Vagina (tissue), 2 donors: ENCODE data around the gene TULP1. TPM values are rescaled to one million over a fixed set of nuclear protein-coding genes. Genes with fewer than 3 reads are reported as not detected.
A peak's percentile ranks its signal among the peaks of the same experiment; 100 is the strongest.

Experiments
- DNase-seq, 2 donors: peaks; one replicate each; pipeline ENCODE4 v3.0.0-alpha.2; 2017; ENCODE audit errors: extremely low spot score in 2 of 2
- H3K27ac ChIP-seq: fragments of 200-600 bp; sonication (generic); one replicate; pipeline ENCODE4 v1.5.1; 2019
- H3K27me3 ChIP-seq: fragments of 200-600 bp; sonication (generic); one replicate; pipeline ENCODE4 v1.5.1; 2019
- H3K36me3 ChIP-seq, 2 donors: fragments of 200-600 bp; sonication (generic); one replicate each; pipeline ENCODE4 v1.5.1; 2017 to 2019
- H3K4me1 ChIP-seq: fragments of 200-600 bp; sonication (generic); one replicate; pipeline ENCODE4 v1.5.1; 2019
- H3K4me3 ChIP-seq, 2 donors: fragments of 200-600 bp; sonication (generic); 1 replicate in 1 of 2; 2 replicates in 1 of 2; pipeline ENCODE4 v1.5.1; 2016 to 2019
- H3K9me3 ChIP-seq: fragments of 200-600 bp; sonication (generic); one replicate; pipeline ENCODE4 v1.5.1; 2019
- POLR2A ChIP-seq, 2 donors: fragments of 450-650 bp; IDR thresholded peaks; one replicate each; pipeline ENCODE4 v1.6.1; 2017; ENCODE audit warnings: antibody characterized with exemption in 2 of 2, mild to moderate bottlenecking in 2 of 2, moderate library complexity in 2 of 2
- POLR2AphosphoS5 ChIP-seq, 2 donors: sonication (generic); formaldehyde crosslinking; IDR thresholded peaks; one replicate each; pipeline ENCODE4 v1.9.0; 2017; ENCODE audit warnings: antibody characterized with exemption in 2 of 2, mild to moderate bottlenecking in 2 of 2, low read depth in 1 of 2; ENCODE audit not compliant: insufficient read depth in 1 of 2
- intact Hi-C: fragments of 100-400 bp; cut with DNase I; formaldehyde crosslinking; loops from one replicate; pipeline ENCODE4 v1.15.1; 2023
- total RNA-seq: library from RNA; depleted of rRNA; stranded (reverse); fragments of >200 nt; gene quantifications from one replicate; pipeline ENCODE4 v1.2.3, GENCODE V29; 2016
- TF ChIP-seq, protein P1 (sequence below), 3 experiments: fragments of 450-650 bp in 2 of 3; fragments of 200-600 bp in 1 of 3; sonication (generic) in 1 of 3; IDR thresholded peaks; one replicate each; pipeline ENCODE4 v1.5.1; 2017 to 2019; ENCODE audit warnings: antibody characterized with exemption in 3 of 3, mild to moderate bottlenecking in 2 of 3, moderate library complexity in 2 of 3

Gene TULP1
- not detected for total RNA-seq

- Histone ChIP-seq H3K4me3 (peak within 1 kb of the TSS; percentile 31 to 41), H3K27ac (no peak within 1 kb of the TSS), H3K36me3 (no peaks in the 10 kb centered on the region), H3K9me3 (no peaks in the 10 kb centered on the region), H3K4me1 (peaks cover 15% of the 10 kb centered on the region), H3K27me3 (no peaks in the 10 kb centered on the region)
- no peak for TF ChIP-seq POLR2A (IDR thresholded peaks at IDR 0.05)
- TF ChIP-seq, protein P1, sequence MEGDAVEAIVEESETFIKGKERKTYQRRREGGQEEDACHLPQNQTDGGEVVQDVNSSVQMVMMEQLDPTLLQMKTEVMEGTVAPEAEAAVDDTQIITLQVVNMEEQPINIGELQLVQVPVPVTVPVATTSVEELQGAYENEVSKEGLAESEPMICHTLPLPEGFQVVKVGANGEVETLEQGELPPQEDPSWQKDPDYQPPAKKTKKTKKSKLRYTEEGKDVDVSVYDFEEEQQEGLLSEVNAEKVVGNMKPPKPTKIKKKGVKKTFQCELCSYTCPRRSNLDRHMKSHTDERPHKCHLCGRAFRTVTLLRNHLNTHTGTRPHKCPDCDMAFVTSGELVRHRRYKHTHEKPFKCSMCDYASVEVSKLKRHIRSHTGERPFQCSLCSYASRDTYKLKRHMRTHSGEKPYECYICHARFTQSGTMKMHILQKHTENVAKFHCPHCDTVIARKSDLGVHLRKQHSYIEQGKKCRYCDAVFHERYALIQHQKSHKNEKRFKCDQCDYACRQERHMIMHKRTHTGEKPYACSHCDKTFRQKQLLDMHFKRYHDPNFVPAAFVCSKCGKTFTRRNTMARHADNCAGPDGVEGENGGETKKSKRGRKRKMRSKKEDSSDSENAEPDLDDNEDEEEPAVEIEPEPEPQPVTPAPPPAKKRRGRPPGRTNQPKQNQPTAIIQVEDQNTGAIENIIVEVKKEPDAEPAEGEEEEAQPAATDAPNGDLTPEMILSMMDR (IDR thresholded peaks at IDR 0.05), result no peak
- no peak for TF ChIP-seq POLR2AphosphoS5 (IDR thresholded peaks at IDR 0.05; ENCODE audit: insufficient read depth in 1 of 2, low read depth in 1 of 2)
- no peak for DNase-seq
- intact Hi-C loops, result no loop called here
Measured at GRCh38 chr6:35512740-35513139, at the start of gene TULP1. Gene TULP1, minus strand, starts transcription at chr6:35512896. Its CDS starts 38 bp downstream, at chr6:35512858.

- H3K36me3 ChIP-seq, result no peaks in the 10 kb centered on the region
- H3K4me3 ChIP-seq, result no peak overlapping the region
- no peaks in the 10 kb centered on the region for H3K9me3 ChIP-seq
- no peaks in the 10 kb centered on the region for H3K27me3 ChIP-seq
- no peak for DNase-seq
- no peaks in the 10 kb centered on the region for H3K4me1 ChIP-seq
- TF ChIP-seq, protein P1 (IDR thresholded peaks at IDR 0.05), result no peak
- TF ChIP-seq POLR2AphosphoS5 (IDR thresholded peaks at IDR 0.05; ENCODE audit: insufficient read depth in 1 of 2, low read depth in 1 of 2) (no peak), POLR2A (IDR thresholded peaks at IDR 0.05) (no peak)
- H3K27ac ChIP-seq, result no peak overlapping the region
- intact Hi-C loops, result no loop called here
Measured at GRCh38 chr6:35562060-35562459, 49.4 kb upstream of the TULP1 start.

DNA sequence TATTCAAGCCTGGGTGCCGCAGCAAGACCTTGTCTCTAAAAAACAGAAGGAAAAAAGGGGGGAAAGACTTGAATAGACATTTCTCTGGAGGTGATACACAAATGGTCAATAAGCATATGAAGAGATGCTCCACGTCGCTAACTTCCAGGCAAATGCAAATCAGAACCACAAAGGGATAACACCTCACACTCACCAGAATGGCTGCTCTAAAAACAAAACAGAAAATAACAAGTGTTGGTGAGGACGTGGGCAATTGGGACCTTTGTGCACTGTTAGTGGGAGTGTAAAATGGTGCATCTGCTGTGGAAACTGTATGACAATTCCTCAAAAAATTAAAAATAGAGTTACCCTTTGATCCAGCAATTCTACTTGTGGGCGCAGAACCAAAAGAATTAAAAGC lies 48.4 kb upstream of the TULP1 start:
- no peaks in the 10 kb centered on the region for H3K36me3 ChIP-seq
- TF ChIP-seq, protein P1 (IDR thresholded peaks at IDR 0.05), result no peak
- TF ChIP-seq POLR2A (IDR thresholded peaks at IDR 0.05) (no peak), POLR2AphosphoS5 (IDR thresholded peaks at IDR 0.05; ENCODE audit: insufficient read depth in 1 of 2, low read depth in 1 of 2) (no peak)
- H3K9me3 ChIP-seq, result no peaks in the 10 kb centered on the region
- no peak overlapping the region for H3K4me3 ChIP-seq
- no peaks in the 10 kb centered on the region for H3K4me1 ChIP-seq
- no peaks in the 10 kb centered on the region for H3K27me3 ChIP-seq
- intact Hi-C loops, result no loop called here
- H3K27ac ChIP-seq, result no peak overlapping the region
- DNase-seq, result no peak

GRCh38 chr6:35558571-35558970 lies 45.9 kb upstream of the TULP1 start:
- Histone ChIP-seq H3K27me3 (no peaks in the 10 kb centered on the region), H3K27ac (no peak overlapping the region), H3K4me1 (no peaks in the 10 kb centered on the region), H3K4me3 (no peak overlapping the region), H3K9me3 (no peaks in the 10 kb centered on the region), H3K36me3 (no peaks in the 10 kb centered on the region)
- TF ChIP-seq POLR2AphosphoS5 (IDR thresholded peaks at IDR 0.05; ENCODE audit: insufficient read depth in 1 of 2, low read depth in 1 of 2) (no peak), POLR2A (IDR thresholded peaks at IDR 0.05) (no peak)
- TF ChIP-seq, protein P1 (IDR thresholded peaks at IDR 0.05), result no peak
- intact Hi-C loops, result no loop called here
- no peak for DNase-seq

DNA sequence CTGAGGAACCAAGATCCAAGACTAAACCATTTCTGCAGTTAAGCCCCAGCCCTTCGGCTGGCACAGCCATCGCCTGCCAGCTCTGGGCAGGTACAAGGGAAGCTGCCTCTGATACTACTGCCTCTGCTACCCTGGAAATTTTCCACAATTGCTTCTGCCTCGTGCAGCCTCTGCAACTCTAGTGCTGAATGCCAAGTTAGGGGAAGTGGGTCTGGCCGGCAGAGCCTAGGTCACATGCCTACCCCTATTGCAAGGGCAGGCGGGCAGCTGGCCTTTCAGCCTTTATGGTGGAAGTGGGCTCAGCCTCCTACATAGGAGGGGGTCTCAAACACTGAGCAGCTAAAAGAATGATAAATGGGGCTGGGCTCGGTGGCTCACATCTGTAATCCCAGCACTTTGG lies 44.5 kb upstream of the TULP1 start:
- intact Hi-C loops, result no loop called here
- no peak for DNase-seq
- Histone ChIP-seq H3K27ac (no peak overlapping the region), H3K9me3 (no peaks in the 10 kb centered on the region), H3K4me3 (no peak overlapping the region), H3K36me3 (no peaks in the 10 kb centered on the region), H3K27me3 (no peaks in the 10 kb centered on the region), H3K4me1 (no peaks in the 10 kb centered on the region)
- TF ChIP-seq POLR2AphosphoS5 (IDR thresholded peaks at IDR 0.05; ENCODE audit: insufficient read depth in 1 of 2, low read depth in 1 of 2), result no peak
- TF ChIP-seq POLR2A (IDR thresholded peaks at IDR 0.05), result no peak
- TF ChIP-seq, protein P1 (IDR thresholded peaks at IDR 0.05), result no peak
